Suppressor macrophage (primary cell): ENCODE data around the gene TBC1D2B.
"Not testable (repeated sequence)": the region's sequence is repeated elsewhere in the genome, so short reads cannot be mapped to it uniquely, and the experiment has no call there.

Experiments used
- DNase-seq, 4 experiments: peaks; one replicate each; pipeline ENCODE4 v3.0.0-alpha.2; 2020 to 2022

Gene TBC1D2B

DNA sequence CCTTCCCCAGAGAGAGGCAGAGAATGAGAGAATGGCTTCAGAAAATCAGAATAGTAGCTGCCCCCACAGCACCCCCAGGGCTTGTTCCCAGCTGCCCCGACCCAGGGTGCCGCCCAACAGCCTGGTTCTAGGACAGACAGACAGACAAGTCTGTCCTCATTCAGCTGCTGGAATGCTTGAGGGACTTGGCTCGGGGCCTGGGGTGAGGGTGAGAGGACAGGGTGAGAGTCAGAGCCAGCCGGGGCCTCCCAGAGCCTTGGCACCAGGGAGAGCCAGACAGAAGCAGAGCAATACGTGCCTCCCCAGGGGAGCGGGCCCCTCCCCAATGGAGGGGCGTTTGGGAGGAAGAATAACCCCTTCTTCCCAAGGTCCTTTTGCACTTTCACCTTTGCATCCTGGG lies 105.6 kb downstream of the TBC1D2B start:
- not testable (repeated sequence) for DNase-seq

DNA sequence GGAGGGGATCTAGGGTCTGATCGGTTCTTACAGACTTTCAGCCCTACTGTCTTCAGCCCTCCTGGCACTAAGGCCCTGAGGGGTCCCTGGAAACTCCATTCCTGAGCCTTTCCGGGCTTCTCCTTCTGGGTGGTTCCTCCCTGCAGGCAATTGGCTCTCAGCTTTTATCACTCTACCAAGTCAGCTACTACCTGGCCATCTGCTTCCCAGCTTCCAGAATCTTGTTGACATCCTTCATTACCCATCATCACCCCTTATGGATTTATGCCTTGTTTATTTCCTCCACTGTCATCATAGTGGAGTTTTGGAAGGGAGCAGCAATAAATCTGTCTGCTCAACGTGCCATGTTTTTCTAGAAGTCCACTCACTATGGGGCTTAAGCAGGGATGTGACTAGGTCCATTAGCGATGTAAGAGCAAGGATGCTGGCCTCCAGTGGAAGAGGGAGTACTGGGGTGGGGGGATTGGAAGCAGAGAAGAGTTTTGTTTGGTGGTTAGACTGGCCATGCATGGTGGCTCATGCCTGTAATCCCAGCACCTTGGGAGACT lies 106.6 kb downstream of the TBC1D2B start:
- not testable (repeated sequence) for DNase-seq

DNA sequence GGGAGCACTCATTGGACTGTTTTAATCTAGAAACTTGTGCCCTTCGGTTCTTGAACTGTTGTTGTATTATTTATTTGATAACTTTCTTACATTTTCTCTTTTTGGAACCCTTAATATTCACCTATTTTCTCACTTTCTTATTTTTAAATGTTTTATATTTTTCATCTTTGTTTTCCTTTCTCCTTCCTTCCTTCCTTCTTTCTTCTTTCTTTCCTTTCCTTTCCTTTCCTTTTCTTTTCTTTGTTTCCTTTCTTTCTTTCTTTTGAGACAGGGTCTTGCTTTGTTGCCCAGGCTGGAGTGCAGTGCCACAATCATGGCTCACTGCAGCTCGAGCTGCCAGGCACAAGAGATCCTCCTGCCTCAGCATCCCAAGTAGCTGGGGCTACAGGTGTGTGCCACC lies 108.5 kb downstream of the TBC1D2B start:
- DNase-seq: no peak

DNA sequence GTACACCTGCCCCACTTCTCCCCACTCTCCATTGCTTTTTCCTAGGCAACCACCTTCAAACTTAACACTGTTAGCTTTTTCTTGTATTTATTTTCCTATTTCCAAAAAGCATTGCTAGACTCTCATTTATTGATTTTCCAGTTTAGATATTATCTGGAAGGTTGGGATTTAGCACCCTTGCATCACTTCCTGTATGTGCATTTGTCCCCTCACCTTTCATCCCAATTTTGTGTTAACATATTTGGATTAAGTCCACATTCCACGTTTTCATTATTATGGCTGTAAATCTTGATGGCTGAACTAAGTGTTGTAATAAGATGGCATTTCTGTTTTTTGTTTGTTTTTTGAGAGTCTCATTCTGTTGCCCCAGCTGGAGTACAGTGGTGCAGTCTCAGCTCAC lies 109.7 kb downstream of the TBC1D2B start:
- DNase-seq: no peak

DNA sequence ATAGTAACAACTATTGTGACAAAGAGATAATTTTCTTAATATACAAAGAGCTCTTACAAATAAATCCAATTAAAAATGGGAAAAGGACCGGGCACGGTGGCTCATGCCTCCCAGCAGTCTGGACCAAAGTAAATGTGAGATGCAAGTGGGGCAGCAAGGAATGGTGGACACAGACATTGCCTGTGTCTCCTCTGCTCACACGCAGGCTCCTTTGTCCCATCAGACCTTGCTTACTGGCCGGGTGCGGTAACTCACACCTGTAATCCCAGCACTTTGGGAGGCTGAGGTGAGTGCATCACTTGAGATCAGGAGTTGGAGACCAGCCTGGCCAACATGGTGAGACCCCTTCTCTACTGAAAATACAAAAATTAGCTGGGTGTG lies 110.3 kb downstream of the TBC1D2B start:
- DNase-seq: not testable (repeated sequence)

DNA sequence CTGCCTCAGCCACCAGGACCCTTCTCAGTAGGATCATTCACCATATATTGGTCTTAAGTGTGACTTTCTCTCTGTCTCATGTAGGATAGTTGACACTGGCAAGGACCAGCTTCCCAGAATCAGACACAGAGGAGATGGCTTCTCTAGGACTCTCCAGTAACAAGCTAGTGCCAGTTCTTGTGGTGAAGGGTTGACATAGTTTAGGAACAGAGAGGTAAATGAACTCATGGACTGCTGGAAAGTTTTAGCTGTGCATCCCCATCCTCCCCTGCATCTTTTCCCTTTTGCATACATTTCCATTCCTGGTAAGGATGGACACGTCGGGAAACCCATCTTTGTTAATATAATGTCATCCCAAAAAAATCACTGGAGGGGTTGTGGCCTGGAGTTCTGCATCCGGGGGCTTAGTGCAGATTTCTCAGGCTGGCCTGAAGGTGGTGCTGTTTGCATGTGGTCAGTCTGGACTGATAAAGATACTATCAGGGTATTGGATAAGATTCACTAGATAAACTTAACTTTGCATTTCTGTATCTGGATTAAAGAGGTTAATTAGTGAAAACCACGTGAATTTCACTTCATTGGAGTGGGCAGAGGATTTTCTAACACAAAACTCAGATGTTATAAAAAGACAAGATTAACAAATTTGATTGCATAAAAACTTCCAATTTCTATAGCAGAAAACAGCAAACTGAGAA lies 110.8 kb downstream of the TBC1D2B start:
- DNase-seq: peak; percentile 51 to 68 (median 60)

DNA sequence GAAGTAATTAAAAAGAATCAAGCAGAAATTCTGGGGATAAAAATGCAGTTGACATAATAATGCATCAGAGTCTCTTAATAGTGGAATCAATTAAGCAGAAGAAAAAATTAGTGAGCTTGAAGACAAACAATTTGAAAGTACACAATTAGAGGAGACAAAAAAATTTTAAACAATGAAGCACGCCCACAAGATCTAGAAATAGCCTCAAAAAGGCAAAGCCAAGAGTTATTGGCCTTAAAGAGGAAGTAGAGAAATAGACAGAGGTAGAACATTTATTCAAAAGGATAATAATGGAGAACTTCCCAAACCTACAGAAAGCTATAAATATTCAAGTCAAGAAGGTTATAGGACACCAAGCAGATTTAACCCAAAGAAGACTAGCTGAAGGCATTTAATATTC lies 113.3 kb downstream of the TBC1D2B start:
- DNase-seq: peak in 2 of 4 experiments; percentile 49 to 57

DNA sequence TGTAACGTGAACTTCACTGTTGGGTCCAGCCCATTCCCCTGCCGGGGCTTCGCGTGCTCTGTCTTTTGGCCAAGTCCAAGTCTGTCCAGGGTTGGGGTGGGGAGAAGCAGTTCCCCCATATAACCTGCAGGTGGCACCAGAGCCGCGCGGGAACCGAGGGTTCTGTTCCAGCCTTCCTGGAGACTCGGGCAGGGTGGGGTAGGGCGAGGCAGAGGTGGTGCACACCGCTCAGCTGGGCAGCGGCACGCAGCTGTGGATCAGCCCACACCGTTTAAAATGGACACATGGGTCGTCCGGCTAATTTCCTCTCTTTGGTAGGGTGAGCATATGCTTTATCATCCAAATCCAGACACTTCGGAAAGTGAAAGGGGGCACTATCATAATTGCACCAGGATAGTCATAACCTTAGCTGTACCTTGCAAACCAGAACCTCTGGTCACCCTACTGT lies 118.1 kb downstream of the TBC1D2B start:
- DNase-seq: peak; percentile 70 to 84 (median 79)

DNA sequence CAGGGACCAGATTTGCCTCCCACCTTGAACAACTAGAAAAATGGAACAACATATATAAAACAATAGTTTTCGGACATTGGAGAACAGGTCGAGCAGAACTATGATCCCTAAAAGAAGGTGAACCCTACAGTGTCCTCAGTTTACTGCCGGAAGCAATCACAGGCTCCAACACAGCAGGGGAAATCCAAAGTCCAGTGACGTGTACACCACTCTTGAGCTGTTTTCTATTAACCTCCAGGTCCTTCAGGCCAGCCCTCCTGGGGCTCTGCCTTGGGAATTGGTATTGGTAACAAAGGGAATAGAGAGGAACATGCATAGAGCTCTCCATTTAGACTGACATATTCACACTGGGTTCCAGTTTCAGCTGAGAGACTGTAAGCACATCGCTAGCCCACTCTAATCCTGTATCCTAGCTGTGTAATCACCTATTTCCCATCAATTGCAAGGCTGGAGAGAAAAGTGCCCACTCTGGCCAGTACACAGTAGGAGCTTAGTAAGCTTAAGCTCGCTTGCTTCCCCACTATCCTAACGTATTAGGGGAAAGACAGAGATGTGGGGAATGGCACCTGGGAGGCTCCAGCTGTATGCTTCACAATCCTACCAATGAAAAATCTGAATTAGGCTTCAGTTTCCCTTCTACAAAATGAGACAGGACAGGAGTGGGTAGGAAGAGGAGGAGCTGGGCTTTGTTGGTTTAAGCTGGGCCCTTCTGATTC lies 118.6 kb downstream of the TBC1D2B start:
- DNase-seq: not testable (repeated sequence)

DNA sequence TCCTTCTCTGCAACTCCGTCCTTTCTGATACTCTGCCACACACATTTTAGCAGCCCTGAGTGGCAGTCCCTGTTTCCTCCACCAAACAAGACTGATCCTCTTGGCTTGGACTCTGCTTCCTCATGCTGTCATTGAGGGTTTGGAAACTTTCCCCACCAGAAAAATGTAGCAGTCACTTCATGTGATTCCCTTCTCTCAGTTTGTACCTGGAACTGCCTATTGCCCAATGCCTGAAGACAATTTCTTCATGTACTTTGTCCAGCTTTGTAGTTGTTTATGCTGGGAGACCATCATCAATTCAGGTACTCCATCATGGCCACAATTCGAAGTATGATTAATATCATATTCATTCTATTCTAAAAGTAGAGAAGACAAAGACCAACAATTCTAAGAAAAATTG lies 119.5 kb downstream of the TBC1D2B start:
- DNase-seq: not testable (repeated sequence)

DNA sequence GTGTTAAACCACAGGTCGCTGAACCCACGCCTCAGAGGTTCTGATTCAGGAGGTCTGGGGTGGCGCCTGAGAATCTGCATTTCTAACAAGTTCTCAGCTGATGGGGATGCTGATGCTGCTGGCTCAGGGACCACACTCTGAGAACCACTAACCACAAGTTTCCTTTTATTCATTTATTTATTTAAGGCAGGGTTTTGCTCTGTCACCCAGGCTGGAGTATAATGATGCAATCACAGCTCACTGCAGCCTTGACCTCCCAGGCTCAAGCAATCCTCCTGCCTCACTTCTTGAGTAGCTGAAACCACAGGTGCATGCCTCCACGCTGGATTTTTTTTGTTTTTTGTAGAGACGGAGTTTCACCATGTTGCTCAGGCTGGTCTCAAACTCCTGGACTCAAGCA lies 123.6 kb downstream of the TBC1D2B start:
- DNase-seq: not testable (repeated sequence)

DNA sequence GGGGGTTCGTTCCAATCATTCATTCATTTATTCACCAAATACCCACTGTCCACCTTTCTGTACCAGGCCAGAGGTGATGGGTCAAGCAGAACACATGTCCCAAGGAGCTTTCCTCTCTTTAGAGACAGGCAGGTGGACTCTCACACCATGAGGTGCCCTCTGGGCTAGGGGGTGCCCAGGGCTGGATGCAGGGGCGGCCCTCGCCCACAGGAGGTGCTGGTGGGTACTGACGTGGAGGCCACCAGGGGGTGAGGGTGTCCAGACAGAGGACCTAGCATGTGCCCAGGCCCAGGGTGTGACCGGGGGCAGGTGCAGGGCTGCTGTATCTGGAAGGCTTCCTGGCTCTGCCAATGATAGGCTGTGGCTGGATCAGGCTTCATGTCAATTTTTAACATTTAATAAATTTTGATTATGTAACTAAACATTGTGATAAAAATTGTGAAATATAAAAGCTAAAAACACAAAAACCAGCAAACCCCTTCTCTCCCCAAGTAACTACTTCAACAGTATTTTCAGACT lies 124.5 kb downstream of the TBC1D2B start:
- not testable (repeated sequence) for DNase-seq

DNA sequence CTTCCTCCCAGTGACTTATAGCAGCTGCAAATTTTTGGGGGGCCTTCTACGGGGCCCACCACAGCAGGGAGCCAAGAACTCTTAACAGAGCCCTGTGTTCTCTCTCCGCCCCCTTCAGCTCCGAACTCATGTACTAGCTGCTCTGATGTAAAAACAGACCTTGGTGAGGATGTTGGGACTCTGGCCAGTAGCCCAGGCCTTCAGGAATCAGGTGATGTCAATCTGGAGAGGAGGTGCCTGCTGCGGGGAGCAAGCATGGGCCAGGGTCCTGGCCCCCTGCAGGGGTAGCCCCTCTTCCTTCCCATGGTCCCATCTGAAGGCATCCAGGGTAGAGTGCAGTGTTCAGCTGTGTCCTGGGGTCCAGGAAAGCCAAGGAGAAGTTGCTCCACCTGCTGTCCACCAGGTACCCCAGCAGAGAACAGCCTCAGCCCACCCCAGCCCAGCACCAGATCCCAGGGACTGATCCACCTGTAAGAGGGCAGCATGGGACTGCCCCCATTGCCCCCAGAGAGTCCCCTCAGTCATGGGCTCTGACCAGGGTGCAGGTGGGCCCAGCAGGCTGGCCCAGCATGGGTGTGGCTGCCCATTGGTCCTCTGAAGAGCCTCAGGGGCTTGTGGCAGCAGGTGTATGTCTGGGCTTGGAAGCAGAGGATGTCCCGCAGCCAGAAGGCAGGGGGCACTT lies 126.3 kb downstream of the TBC1D2B start:
- DNase-seq: not testable (repeated sequence)

DNA sequence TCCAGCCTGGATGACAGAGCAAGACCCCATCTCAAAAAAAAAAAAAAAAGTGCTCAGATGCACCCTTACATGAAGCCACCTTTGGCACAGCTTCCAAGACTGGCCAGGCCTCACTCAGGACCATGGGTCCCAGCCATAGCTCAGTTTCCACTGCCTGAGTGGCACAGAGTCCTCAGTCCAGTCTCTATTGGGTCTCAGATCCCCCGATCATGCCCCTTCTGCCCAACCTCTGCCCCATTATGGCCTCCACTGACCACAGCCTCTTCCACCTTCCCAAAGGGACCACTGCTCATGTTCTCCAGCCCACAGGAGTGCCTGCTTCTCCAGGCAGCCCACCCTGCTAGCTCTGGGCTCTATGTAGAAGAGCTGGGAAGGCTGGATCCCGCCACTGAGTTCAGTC lies 127.0 kb downstream of the TBC1D2B start:
- DNase-seq: not testable (repeated sequence)

DNA sequence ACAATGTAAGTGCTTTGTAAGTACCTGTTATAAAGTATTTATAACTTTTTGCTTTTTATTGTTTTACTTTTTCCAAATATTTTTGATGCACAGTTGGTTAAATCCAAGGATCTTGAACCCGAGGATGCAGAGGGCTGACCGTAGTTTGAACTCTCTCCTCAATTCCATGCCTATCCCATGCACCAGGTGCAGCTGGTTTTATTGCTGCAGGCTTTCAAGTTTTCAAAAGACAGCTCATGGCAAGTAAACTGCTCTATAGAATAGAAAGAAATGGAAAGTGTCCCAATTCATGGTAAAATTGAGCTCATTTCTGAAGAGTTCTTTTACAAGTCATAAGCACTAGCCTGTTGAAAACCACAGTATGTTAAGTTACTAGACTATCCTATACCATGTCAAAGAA lies 131.9 kb downstream of the TBC1D2B start:
- DNase-seq: no peak
